Measurements from ENCODE around the gene CCDC157. TPM values are rescaled to one million over a fixed set of nuclear protein-coding genes. Genes with fewer than 3 reads are reported as not detected.

The CCDC157 gene
- polyA plus RNA-seq, 10 donors = 0.80 to 1.9 (median 1.3) TPM

DNA sequence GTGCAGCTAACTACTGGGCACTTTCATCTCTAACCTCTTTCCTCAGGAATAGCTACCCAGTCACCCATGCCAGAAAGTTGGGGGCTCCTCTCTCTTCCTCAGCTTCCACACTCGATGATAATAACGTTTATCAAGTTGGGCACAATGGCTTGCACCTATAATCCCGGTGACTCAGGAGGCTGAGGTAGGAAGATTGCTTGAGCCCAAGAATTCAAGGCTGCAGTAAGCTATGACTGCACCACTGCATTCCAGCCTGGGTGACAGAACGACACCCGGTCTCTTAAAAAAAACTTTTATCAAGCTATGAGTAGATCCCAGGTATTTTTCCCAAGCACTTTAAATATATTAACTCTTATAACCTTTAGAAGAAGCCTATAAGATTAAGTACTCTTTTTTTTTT lies 2.2 kb upstream of the CCDC157 start:
- DNase-seq = no peak

DNA sequence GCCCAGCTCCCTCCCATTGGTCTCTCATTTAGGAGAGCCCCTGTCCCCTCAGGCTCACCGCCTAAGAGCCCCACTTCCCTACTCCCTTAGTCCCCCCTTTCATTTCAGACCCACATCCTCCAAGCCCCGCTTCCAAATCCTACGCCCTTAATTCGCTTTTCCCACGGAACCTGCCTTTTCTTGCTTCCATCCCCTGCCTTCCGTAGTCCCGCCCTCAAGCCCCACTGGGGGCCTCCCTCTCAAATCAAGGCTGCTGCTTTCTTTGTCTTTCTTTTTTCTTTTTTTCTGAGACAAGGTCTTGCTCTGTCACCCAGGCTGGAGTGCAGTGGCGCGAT lies 396 bp downstream of the CCDC157 start:
- DNase-seq = peak in 1 of 3 donors; percentile 5

GRCh38 chr22:30357650-30358215 lies 926 bp downstream of the CCDC157 start:
- no peak for DNase-seq

DNA sequence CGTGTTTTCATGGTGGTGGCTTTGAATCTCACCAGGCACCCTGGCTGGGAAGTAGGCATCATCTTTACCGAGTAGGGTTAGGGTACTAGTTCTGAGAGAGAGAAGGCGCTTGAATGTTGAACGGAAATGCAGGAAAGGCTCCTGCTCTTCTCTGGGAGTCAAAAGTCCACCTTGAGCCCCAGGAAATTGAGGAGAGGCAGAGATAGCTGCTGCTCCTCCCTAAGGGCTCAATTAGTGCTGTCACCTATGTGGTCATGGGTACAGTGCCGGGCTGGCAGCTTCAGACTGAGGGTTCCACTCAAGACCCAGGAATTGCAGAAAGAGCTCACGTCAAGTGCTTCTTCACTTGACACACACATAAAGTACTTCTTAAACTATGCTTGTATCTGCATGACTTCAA lies 1.7 kb downstream of the CCDC157 start:
- no peak for DNase-seq

GRCh38 chr22:30361916-30362650 lies 5.3 kb downstream of the CCDC157 start:
- no peak for DNase-seq

DNA sequence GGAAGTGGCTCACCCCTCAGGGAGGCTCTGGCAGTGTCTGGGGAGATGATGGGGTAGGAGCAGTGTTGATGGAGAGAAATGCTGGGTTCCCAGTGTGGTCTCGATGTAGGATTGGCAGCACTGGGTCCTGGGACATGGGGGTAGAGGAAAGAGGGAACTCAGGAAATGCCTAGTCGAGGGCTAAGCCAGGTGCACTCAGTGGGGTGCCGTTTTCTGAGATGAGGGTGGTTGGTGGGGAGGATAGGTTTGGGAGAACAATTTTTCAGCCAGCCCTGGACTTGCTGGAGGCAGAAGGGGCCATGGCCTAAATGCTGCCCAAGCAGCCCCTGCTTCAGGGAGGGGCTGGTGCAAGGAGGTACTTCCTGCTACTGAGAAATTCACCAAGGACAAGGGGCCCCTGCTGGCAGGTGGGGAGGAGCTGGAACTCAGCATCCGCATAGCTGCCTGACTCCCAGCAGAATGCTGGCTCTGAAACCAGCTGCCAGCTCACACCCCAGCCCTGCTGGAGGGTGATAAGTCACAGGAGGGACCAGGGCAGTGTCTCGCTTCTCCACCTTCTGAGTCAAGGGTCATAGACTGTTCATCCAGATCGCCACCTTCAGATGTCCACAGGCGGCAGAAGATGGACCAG lies 6.0 kb downstream of the CCDC157 start:
- DNase-seq = no peak

- no peak for DNase-seq
Measured at GRCh38 chr22:30365891-30366290, 9.1 kb downstream of the CCDC157 start.

DNA sequence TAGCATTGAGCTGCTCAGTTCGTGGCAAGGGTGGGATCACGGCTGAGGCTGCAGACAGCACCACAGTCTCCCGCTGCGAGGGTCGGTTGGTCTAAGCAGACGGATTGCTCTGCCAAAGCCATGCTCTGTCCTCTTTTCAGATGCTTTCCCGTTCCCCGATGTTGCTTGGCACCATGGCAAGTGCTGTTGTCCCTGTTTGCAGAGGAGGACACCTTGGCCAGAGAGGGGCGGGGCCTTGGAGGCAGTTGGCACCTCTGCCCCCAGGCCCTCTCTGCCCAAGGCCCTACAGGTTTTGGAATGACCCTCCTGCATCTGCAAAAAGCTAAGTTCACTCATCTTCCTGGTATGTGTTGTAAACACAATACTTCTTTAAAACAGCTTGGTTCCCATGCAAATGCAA lies 11.6 kb downstream of the CCDC157 start:
- no peak for DNase-seq

DNA sequence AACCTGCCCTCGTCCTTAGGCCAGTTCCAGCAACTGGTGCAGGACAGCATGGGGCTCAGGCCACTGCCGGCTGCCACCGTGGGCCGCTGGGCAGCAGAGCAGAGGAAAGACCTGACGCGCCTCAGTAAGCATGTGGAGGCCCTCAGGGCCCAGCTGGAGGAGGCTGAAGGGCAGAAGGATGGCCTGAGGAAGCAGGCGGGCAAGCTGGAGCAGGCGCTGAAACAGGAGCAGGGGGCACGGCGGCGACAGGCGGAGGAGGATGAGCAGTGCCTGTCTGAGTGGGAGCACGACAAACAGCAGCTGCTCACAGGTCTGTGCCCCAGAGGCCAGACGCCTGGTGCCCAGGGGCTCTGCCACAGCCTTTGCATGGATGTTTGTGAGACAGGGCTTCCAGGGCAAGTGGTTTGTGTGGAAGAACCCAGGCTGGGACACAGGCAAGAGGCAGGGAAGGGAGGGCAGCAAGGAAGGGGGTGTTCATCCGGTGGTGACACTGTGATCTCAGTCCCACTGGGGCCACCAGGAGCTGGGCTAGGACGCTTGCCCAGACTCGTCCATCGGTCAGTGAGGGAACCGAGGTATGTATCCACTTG lies 13.9 kb downstream of the CCDC157 start:
- DNase-seq = no peak

GRCh38 chr22:30371321-30371720 lies 14.5 kb downstream of the CCDC157 start:
- DNase-seq = no peak

DNA sequence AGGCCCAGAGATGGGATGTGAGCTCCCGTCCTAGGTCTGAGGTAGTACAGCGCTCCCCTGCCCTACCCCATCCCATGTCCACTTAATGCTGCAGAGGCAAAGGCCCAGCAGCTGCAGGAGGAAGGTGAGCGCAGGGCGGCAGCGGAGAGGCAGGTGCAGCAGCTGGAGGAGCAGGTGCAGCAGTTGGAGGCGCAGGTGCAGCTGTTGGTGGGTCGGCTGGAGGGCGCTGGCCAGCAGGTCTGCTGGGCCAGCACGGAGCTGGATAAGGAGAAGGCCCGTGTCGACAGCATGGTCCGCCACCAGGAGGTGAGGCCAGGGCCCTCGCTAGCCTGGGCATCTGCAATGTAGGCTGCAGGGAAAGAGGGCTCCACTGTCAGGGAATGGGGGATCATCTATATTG lies 15.2 kb downstream of the CCDC157 start:
- no peak for DNase-seq

- DNase-seq = no peak
Measured at GRCh38 chr22:30372915-30373314, 16.1 kb downstream of the CCDC157 start.

- no peak for DNase-seq
Measured at GRCh38 chr22:30373331-30374325, 16.8 kb downstream of the CCDC157 start.

DNA sequence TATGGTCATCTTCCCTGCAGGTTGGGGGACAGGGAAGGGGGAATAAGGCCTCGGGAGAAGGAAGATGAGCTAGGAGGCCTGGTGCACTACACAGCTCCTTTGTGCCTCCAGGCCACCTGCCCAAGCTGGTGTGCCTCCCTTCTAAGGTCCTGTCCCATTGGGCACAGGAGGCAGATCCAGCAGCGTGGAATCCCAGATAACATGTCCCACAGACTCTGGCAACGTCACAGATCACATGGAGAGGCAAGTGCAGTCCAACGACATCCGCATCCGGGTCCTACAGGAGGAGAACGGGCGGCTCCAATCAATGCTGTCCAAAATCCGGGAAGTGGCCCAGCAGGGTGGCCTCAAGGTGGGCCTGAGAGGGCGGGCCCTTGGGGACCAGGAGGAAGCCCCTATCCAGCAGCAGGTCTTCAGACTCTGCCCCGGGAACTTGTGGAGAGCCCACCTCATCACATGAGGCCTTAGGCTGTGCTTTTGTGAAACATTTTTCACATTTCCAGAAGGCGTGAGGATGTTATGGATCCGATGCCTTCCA lies 18.6 kb downstream of the CCDC157 start:
- DNase-seq = no peak

DNA sequence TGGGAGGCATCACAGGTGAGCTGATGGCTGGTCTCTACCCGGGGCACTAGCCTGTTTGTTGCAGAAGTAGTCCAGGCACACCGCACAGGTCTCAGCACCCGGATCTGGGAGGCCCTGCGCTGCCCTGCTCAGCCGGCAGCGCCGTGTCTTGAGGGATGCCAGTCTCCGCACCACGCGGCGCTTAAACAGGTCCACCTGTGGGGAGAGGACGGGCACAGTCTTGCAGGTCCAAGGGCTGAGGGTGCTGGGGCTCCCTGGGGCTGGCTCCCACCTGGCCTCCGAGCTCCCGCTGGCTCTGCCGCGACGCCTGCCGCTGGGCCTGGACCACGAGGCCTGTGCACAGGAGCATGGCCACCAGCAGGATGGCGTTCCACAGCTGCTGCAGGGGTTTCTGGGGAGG lies 23.2 kb downstream of the CCDC157 start:
- DNase-seq = no peak

DNA sequence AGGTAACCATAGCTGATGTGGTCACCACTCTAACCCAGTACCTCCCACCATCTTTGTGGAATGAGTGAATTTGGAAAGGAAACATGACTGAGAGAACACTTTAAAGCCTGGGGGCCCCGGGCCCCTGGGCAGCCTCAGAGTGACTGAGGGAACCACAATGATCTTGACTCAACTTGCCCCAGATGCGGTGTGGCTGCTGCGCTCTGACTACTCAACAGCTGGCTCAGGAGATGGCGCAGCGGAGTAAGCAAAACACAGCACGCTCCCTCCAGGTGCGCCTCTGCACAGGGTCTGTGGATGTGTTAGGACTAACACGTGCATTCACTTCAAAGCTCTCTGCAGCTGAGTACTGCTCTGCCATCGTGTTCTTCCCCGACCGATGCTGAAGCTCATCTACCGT lies 24.5 kb downstream of the CCDC157 start:
- no peak for DNase-seq

DNA sequence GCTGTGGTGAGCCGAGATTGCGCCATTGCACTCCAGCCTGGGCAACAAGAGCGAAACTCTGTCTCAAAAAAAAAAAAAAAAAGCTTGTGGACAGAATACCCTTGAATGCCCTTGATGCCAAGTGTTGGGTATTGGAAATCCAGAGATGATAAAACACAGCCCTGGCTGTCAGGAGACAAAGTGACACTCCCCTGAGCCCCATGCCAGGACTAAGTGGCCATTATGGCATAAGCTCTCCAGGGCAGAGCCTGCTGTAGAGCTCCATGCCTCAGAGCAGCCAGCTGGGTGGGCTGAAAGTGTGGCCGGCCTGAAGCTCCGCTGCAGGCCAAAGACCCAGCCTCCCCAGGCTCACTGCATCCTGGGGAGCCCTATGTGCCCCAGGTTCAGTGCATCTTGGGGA lies 25.5 kb downstream of the CCDC157 start:
- no peak for DNase-seq

DNA sequence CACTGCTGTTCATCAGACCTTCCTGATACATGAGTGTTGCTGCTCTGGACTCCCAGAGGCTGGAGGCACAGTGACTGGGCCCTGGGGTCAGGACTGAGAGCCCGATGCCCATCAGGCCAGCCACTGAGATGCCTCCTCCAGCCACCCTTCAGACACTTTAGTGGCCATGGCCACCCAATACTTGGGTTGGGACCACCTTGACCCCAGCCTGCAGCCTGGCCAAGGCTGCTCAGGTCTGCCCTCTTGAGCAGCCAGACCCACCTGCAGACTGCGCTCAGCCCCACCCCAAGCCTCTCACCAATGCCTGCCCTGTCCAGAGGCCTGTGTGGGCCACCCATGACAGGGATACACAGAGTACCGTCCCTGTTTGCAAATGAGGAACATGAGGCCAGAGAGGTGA lies 26.3 kb downstream of the CCDC157 start:
- DNase-seq = no peak

- no peak for DNase-seq
Measured at GRCh38 chr22:30385942-30386341, 29.1 kb downstream of the CCDC157 start.

GRCh38 chr22:30386608-30386959 lies 29.8 kb downstream of the CCDC157 start:
- no peak for DNase-seq

DNA sequence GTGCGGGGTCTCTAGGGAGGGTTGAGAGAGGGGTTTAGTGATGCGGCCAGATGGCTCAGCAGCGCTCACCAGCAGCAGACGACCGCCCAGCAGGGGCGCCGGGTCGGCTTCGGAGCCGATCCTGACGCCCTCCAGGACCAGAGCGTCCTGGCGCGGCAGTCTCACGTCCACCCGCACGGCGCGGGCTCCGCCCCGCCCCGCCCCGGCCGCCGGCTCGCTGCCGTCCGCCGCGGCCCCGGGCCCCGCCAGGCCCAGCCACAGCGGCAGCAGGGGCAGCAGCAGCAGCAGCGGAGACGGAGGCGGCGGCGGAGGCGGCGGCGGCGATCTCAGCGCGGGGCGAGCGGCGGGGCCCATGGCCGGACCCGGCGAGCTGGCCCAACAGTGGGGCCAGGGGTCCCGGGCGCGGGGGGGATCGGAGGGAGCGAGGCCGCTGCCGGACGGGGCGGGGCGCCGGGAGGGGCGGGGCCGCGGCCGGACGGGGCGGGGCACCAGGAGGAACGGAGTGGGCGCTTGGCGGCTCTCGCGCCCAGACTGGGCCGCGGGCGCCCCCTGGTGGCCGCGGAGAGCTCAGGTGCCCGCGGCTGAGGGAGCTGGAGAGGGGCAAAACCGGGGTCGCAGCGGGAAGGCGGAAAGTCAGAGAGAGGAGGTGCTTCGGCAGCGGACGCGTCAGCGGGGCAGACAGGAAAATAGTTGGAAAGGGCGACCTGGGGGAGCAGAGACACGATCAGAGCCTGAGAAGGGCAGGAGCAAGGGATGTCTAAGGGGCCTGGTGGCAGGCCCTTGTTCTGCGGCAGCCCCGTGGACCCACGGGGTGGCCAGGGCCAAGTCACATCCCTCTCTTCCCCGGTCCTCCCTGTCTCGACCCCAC lies 30.4 kb downstream of the CCDC157 start, which contains the start of gene RNF215:
TSS of gene RNF215 (minus strand) at position 452 of the 868 bp plus-strand sequence. CDS start at position 354, 98 bp downstream.
- DNase-seq = peak; percentile 81 to 93 (median 90)

Measured in muscle of back (tissue), 11 donors.